Neural progenitor cell (in vitro differentiated cells): ENCODE results near the gene OTX2. TPM values are rescaled to one million over a fixed set of nuclear protein-coding genes. Genes with fewer than 3 reads are reported as not detected.

Experiments
- DNase-seq: peaks from one replicate; pipeline ENCODE4 v3.0.0-alpha.2; 2016; ENCODE audit warnings: low spot score
- H2AFZ ChIP-seq: fragments of 200-600 bp; sonication (generic); replicated peaks from 2 replicates; pipeline ENCODE4 v1.6.1; 2016; ENCODE audit warnings: antibody characterized with exemption
- H3F3A ChIP-seq: fragments of 200-600 bp; sonication (generic); 2 replicates; pipeline ENCODE4 v1.6.1; 2016; ENCODE audit warnings: antibody characterized with exemption, low read depth
- H3K27ac ChIP-seq: fragments of 200-600 bp; sonication (generic); 2 replicates; pipeline ENCODE4 v1.5.1; 2016; ENCODE audit warnings: mild to moderate bottlenecking
- H3K27me3 ChIP-seq: fragments of 200-600 bp; sonication (generic); 2 replicates; pipeline ENCODE4 v1.6.1; 2016; ENCODE audit warnings: mild to moderate bottlenecking, moderate library complexity
- H3K36me3 ChIP-seq: fragments of 200-600 bp; sonication (generic); 2 replicates; pipeline ENCODE4 v1.5.1; 2016
- H3K4me1 ChIP-seq: fragments of 200-600 bp; sonication (generic); 2 replicates; pipeline ENCODE4 v1.6.1; 2016; ENCODE audit warnings: mixed run types
- H3K4me2 ChIP-seq: fragments of 200-600 bp; sonication (generic); 2 replicates; pipeline ENCODE4 v1.6.1; 2016
- H3K4me3 ChIP-seq: fragments of 200-600 bp; sonication (generic); 2 replicates; pipeline ENCODE4 v1.5.1; 2016
- H3K79me2 ChIP-seq: fragments of 200-600 bp; sonication (generic); 2 replicates; pipeline ENCODE4 v1.6.1; 2016; ENCODE audit warnings: low read depth
- H3K9ac ChIP-seq: fragments of 200-600 bp; sonication (generic); 2 replicates; pipeline ENCODE4 v1.6.1; 2016
- H3K9me3 ChIP-seq: fragments of 200-600 bp; sonication (generic); 2 replicates; pipeline ENCODE4 v1.5.1; 2016; ENCODE audit warnings: low read depth
- H4K20me1 ChIP-seq: fragments of 200-600 bp; sonication (generic); 2 replicates; pipeline ENCODE4 v1.6.1; 2016; ENCODE audit warnings: low read depth
- H3K27ac Mint-ChIP-seq: 3 replicates; pipeline ENCODE4 v1.8.0; 2021; ENCODE audit warnings: mixed read lengths
- H3K27me3 Mint-ChIP-seq: 2 replicates; pipeline ENCODE4 v1.8.0; 2022; ENCODE audit warnings: low read depth, mild to moderate bottlenecking, inconsistent platforms, moderate library complexity, mixed read lengths; ENCODE audit not compliant: insufficient read depth
- H3K36me3 Mint-ChIP-seq: 3 replicates; pipeline ENCODE4 v1.8.0; 2021; ENCODE audit warnings: mixed read lengths
- H3K4me1 Mint-ChIP-seq: 3 replicates; pipeline ENCODE4 v1.8.0; 2021; ENCODE audit warnings: mixed read lengths
- H3K4me3 Mint-ChIP-seq: 3 replicates; pipeline ENCODE4 v1.8.0; 2021; ENCODE audit warnings: mild to moderate bottlenecking, moderate library complexity, mixed read lengths
- H3K9me3 Mint-ChIP-seq: 3 replicates; pipeline ENCODE4 v1.8.0; 2020; ENCODE audit warnings: mixed read lengths
- EZH2 ChIP-seq: fragments of 200-600 bp; sonication (generic); IDR thresholded peaks from 2 replicates; pipeline ENCODE4 v1.6.1; 2017; ENCODE audit warnings: antibody characterized with exemption, mild to moderate bottlenecking, moderate library complexity
- EZH2phosphoT487 ChIP-seq: fragments of 200-600 bp; sonication (generic); IDR thresholded peaks from 2 replicates; pipeline ENCODE4 v1.6.1; 2017; ENCODE audit warnings: antibody characterized with exemption
- total RNA-seq: library from RNA; depleted of rRNA; stranded (reverse); fragments of >200 nt; gene quantifications from 2 replicates; pipeline ENCODE4 v1.2.3, GENCODE V29; 2015; ENCODE audit warnings: low replicate concordance
- TF ChIP-seq, protein P1 (sequence below): fragments of 200-600 bp; sonication (generic); IDR thresholded peaks from 2 replicates; pipeline ENCODE4 v1.5.1; 2017; ENCODE audit warnings: antibody characterized with exemption, mild to moderate bottlenecking

Gene OTX2
- total RNA-seq, 1 donor from 2014 or later, result 453 TPM

DNA sequence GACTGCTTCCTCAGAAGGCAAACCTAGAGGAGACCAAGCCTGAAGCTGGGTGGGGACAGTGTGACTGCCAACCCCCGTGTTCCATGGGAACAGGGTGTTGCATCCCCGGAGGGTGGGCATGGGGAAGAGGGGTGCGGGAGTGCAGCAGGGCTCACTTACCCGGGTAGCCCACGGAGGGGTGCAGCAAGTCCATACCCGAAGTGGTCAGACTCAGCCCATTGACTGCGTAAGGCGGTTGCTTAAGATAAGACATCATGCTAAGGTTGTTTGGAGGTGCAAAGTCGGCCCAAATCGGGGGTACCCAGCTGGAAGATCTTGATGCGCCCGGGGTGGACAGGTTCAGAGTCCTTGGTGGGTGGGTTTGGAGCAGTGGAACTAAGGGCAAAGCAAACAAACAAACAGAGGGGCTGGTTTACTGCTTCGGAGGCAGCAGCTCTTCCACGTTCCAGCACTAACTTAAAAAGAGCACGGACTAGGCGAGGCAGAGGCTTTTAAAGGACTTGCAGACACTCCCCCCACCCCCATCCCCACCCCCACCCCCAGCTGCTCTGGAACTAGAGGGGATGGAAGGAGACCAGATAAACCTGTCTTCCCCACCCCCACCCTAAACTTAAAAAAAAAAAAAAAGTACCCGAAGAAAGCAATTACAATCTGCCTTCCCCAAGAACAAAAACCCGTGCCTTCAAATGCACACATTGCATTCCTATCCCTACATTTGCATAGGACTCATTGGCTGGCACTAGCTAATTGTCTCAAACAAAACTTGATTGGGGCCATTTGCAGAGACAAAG is 4.9 kb downstream of the OTX2 start:
- Histone ChIP-seq H3K36me3 (peaks cover 54% of the 10 kb centered on the region), H3K27ac (peak overlapping the region; percentile 96), H2AFZ (no peak overlapping the region), H3K9me3 (no peaks in the 10 kb centered on the region), H3K4me3 (peak overlapping the region; percentile 98), H4K20me1 (peaks cover 97% of the 10 kb centered on the region), H3K27me3 (no peaks in the 10 kb centered on the region), H3F3A (peaks cover 93% of the 10 kb centered on the region), H3K79me2 (peaks cover 100% of the 10 kb centered on the region), H3K4me2 (peak overlapping the region; percentile 97), H3K4me1 (peaks cover 49% of the 10 kb centered on the region), H3K9ac (peak overlapping the region; percentile 74)
- Mint-ChIP-seq H3K4me1 (peaks cover 57% of the 10 kb centered on the region), H3K9me3 (peaks cover 3% of the 10 kb centered on the region), H3K27ac (no peak overlapping the region), H3K36me3 (peaks cover 67% of the 10 kb centered on the region), H3K27me3 (peaks cover 68% of the 10 kb centered on the region), H3K4me3 (peak overlapping the region; percentile 98)
- DNase-seq, result peak; percentile 86
- TF ChIP-seq, protein P1, sequence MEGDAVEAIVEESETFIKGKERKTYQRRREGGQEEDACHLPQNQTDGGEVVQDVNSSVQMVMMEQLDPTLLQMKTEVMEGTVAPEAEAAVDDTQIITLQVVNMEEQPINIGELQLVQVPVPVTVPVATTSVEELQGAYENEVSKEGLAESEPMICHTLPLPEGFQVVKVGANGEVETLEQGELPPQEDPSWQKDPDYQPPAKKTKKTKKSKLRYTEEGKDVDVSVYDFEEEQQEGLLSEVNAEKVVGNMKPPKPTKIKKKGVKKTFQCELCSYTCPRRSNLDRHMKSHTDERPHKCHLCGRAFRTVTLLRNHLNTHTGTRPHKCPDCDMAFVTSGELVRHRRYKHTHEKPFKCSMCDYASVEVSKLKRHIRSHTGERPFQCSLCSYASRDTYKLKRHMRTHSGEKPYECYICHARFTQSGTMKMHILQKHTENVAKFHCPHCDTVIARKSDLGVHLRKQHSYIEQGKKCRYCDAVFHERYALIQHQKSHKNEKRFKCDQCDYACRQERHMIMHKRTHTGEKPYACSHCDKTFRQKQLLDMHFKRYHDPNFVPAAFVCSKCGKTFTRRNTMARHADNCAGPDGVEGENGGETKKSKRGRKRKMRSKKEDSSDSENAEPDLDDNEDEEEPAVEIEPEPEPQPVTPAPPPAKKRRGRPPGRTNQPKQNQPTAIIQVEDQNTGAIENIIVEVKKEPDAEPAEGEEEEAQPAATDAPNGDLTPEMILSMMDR, result no peak
- TF ChIP-seq EZH2, result no peak
- peak; percentile 39 for TF ChIP-seq EZH2phosphoT487

GRCh38 chr14:56803816-56804535 is 6.3 kb downstream of the OTX2 start:
- peaks cover 3% of the 10 kb centered on the region for H3K9me3 Mint-ChIP-seq
- no peak overlapping the region for H3K27ac Mint-ChIP-seq
- Histone ChIP-seq H3K36me3 (peaks cover 64% of the 10 kb centered on the region), H3F3A (peaks cover 98% of the 10 kb centered on the region), H3K4me1 (peaks cover 64% of the 10 kb centered on the region), H3K4me3 (peak overlapping the region; percentile 98), H3K27ac (peak overlapping the region; percentile 71), H3K9ac (no peak overlapping the region), H3K4me2 (peak overlapping the region; percentile 97), H3K9me3 (no peaks in the 10 kb centered on the region), H4K20me1 (peaks cover 98% of the 10 kb centered on the region), H2AFZ (no peak overlapping the region), H3K27me3 (no peaks in the 10 kb centered on the region), H3K79me2 (peaks cover 98% of the 10 kb centered on the region)
- H3K27me3 Mint-ChIP-seq, result peaks cover 60% of the 10 kb centered on the region
- H3K4me1 Mint-ChIP-seq, result peaks cover 54% of the 10 kb centered on the region
- TF ChIP-seq, protein P1, result no peak
- TF ChIP-seq EZH2phosphoT487 (no peak), EZH2 (no peak)
- DNase-seq, result no peak
- H3K4me3 Mint-ChIP-seq, result peak overlapping the region; percentile 98
- H3K36me3 Mint-ChIP-seq, result peaks cover 58% of the 10 kb centered on the region

GRCh38 chr14:56801920-56802319 is 8.4 kb downstream of the OTX2 start:
- Histone ChIP-seq H3F3A (peaks cover 100% of the 10 kb centered on the region), H2AFZ (no peak overlapping the region), H3K4me1 (peaks cover 83% of the 10 kb centered on the region), H3K4me3 (peak overlapping the region; percentile 98), H3K9ac (no peak overlapping the region), H3K9me3 (no peaks in the 10 kb centered on the region), H3K79me2 (peaks cover 80% of the 10 kb centered on the region), H3K27me3 (peaks cover 18% of the 10 kb centered on the region), H3K4me2 (peak overlapping the region; percentile 97), H3K27ac (no peak overlapping the region), H4K20me1 (peaks cover 98% of the 10 kb centered on the region), H3K36me3 (peaks cover 56% of the 10 kb centered on the region)
- Mint-ChIP-seq H3K4me3 (peak overlapping the region; percentile 58), H3K4me1 (peaks cover 58% of the 10 kb centered on the region), H3K27me3 (peaks cover 65% of the 10 kb centered on the region), H3K9me3 (peaks cover 3% of the 10 kb centered on the region), H3K36me3 (peaks cover 45% of the 10 kb centered on the region), H3K27ac (no peak overlapping the region)
- TF ChIP-seq, protein P1, result no peak
- TF ChIP-seq EZH2phosphoT487, result no peak
- TF ChIP-seq EZH2, result no peak
- DNase-seq, result no peak
